MV-4-11 (cell line): ENCODE measurements around the gene RNF8.
"Not testable (repeated sequence)": the region's sequence is repeated elsewhere in the genome, so short reads cannot be mapped to it uniquely, and the experiment has no call there.

Experiments
- DNase-seq: peaks from one replicate; lab custom pipeline; 2025; lab: John Stamatoyannopoulos, UW

Gene RNF8

GRCh38 chr6:37399795-37400490 is 46.2 kb downstream of the RNF8 start:
- no peak for DNase-seq

GRCh38 chr6:37401658-37402057 is 47.9 kb downstream of the RNF8 start:
- not testable (repeated sequence) for DNase-seq

DNA sequence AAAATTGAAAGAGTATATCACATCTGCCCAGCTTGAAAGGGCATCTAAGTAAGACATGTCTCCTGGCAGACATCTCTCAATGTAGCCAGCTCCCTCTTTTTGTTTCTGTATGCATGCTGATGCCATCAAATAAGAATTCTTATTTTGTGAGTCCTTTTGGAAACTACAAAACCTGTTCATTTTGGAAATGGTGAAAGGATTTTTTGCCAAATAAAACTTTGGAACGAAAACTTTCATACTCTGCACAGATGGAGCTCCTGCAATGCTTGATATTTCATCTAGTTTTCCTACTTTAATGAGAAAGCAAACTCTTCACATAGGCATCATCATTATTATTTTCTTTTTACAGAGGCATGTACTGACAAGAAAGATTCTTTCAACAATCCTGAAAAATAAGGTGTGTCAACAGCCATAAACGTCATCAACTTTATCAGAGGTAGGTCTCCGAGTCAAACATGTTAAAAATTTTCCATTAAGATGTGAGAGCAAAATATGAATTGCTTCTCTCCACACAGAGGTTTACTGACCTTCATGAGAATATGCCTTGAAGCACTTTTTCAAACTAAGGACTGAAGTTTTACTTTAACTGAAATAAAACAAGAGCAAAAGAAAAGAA is 53.1 kb downstream of the RNF8 start:
- DNase-seq = no peak

DNA sequence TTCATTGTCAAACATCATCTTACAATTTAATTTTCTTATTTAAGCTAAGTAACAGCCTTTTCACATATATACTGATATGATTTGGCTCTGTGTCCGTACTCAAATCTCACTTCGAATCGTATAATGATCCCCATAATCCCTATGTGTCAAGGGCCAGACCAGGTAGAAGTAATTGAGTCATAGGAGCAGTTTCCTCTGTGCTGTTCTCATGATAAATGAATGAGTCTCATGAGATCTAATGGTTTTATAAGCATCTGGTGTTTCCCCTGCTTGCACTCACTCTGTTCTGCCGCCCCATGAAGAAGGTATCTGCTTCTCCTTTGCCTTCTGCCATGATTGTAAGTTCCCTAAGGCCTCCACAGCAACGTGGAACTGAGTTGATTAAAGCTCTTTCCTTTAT is 54.2 kb downstream of the RNF8 start:
- no peak for DNase-seq

- DNase-seq = no peak
Observed at GRCh38 chr6:37409501-37409900, 55.7 kb downstream of the RNF8 start.

DNA sequence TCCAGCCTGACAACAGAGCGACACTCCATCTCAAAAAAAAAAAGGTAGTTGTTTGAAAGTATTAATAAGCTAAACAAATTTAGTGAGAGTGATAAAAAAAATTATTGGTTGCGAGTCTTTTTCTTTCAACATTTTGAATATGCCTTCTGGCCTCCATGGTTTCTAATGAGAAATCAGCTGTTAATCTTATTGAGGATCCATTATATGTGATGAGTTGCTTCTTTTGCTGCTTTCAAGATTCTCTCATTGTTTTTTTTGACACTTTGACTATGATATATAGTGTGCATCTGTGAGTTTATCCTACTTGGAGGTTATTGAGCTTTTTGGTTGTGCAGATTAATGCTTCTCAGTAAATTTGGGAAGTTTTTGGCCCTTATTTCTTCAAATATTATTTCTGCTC is 63.6 kb downstream of the RNF8 start:
- DNase-seq = no peak

- DNase-seq = no peak
Observed at GRCh38 chr6:37418722-37419121, 64.9 kb downstream of the RNF8 start.

GRCh38 chr6:37426058-37426944 is 72.5 kb downstream of the RNF8 start:
- no peak for DNase-seq

DNA sequence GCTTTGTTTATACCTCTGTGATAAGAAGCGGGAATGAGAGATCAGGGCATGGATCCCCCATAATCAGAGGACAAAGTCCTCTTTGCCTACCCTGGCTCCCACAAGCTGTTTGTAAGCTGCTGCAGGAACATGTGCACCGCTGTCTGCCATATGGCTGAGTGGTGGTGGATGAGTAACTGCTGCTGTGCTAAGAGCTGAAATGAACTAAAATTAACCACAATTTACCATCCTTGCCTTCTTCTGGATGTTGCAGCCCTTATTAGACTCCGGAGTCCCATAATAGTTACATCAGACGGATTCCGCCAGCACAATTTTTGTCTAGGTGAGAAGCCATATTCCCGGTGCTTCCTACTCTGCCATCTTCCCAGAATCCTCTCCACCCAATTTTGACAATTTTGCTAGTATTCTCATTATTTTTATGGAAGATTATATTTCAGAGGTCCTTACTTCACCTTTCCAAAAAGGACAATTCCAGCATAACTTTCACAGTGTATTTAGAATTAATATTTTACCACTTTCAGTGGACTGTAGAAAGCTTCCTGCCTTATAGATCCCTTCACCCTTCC is 73.2 kb downstream of the RNF8 start:
- DNase-seq = no peak

GRCh38 chr6:37429352-37429750 is 75.6 kb downstream of the RNF8 start:
- DNase-seq = no peak

DNA sequence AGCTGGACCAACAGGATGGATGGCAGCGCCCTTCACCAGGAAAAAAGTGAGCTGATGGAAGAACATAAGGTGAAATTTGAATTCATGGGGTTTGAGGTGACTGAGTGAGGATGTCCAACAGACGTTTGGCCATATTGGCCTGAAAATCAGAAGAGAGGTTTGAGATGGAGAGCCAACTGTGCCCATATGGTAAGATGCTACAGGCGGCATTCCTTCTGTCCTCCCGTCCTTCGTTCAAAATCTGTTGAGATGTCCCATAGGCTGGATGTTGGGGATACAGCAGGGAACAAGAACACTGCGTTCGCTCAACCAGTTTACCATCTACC is 78.8 kb downstream of the RNF8 start:
- DNase-seq = no peak

DNA sequence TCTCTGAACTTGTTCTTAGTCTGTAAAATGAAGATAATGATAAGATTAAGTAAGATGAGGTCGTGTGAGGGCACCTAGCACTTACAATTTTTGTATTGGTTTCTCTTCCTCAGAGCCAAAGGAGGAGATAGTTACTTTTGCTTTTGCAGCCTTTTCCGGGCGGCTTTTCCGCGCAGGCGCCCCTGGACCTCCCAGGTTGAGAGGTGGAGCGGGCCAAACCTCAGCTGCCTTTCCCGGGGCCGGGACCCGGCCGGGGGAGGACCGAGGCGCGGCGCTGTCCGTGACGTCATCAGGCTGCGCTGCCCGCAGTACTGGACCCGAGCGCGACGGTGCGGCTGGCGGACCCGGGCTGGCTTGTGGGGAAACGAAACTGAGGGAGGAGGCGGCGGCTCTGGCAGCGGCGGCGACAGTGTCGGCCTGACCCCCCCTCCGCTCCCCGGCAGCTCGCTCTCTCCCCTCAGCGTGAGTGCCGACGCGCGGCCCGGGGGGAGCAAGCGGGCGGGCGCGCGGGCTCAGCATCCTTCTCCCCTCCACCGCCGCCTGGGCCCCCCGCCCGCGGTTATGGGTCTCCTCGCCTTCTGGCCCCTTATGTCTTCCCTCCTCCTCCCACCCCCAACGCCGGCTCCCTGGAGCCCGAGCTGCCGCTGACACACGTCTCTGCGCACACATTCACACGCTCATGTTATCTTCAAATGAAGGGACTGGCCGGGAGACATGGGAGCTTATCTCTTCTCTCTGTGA is 79.3 kb downstream of the RNF8 start, which contains the start of gene CMTR1:
Gene CMTR1 (plus strand): TSS at position 306 of the 741 bp plus-strand sequence. CDS start 2,409 bp downstream, outside the sequence.
- DNase-seq = peak; percentile 91

DNA sequence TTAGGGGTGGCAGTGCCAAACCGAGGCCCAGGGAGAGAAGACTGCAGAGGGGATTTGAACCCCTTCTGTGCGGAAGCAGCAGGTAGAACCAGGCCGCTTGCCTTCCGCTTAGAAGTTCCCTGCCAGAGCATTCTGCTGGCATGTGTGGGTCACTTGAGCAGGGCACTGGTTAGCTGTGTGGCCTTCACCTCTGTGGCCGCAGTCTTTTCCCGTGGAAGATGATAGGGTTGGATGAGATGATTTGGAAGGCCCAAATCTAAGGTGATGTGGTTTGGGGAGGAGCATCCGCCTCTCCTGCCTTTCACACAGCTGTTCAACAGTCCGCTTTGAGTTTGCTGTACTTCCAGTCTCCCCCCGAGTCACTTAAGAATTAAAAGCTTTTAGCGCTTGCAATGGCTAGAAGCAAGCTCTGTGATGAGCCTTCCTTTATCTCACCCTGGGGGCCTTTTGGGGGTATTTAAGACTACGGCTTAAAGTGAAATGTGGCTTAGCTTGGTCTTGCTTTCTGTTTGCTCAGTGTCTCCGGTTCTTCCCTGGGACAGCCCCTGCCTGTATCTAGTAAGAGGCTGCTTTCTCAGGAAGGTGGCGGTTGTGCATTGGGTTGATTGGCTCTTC is 80.0 kb downstream of the RNF8 start:
- peak; percentile 28 for DNase-seq

DNA sequence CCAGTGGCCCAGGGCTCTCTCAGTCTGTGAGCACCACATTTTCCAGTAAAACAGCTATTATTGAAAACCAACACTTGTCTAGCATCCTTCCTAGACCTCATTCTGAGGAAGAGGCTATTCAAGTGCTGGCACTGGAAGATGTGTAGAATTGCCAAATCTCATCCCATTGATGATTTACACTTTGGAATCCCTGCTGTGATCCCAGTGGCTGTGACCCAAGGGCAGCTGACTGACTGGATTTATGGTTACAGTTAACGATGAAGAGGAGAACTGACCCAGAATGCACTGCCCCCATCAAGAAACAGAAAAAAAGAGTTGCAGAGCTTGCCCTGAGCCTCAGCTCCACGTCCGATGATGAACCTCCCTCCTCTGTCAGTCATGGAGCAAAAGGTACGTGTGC is 81.6 kb downstream of the RNF8 start:
- DNase-seq = no peak

- DNase-seq = no peak
Observed at GRCh38 chr6:37435816-37436215, 82.0 kb downstream of the RNF8 start.

DNA sequence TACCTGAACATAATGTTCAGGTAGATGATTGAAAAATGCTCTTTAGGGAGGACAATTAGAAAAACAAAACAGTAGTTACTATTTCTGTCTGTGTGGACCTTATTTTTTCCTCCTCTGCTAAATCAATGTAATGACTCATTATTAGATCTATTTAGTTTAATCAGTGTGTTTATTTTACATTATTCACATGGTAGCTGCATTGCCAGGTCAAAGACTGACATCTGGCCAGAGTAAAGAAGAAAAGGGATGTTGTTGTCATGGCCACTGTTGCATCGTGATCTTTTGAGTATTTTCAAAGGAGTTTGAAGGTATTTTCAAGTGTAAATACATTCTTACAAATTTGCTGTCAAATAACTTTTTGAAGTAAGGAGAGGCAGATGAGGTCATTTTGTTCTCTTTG is 85.1 kb downstream of the RNF8 start:
- DNase-seq = no peak

DNA sequence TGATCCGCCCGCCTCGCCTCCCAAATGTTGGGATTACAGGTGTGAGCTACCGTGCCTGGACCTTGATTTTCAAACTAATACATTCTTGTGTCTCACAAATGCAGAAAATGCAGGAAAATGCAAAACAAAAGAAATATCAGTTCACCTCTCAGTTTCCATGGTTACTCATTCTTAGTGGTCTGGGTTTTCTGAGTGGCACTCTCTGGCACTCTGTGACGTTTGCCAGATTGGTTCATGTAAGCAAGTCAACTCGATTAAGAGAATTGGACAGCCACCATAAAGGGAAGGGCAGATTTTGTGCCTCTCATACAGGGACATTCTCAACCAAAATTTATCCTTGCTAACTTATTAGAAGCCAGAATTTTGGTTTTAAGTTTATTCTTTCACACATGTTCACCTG is 87.9 kb downstream of the RNF8 start:
- DNase-seq = no peak

GRCh38 chr6:37442416-37443215 is 88.8 kb downstream of the RNF8 start:
- DNase-seq = no peak

GRCh38 chr6:37443216-37443542 is 89.4 kb downstream of the RNF8 start:
- DNase-seq = not testable (repeated sequence)
